K562 (cell line): Measurements from ENCODE around the gene RTBDN. TPM values are rescaled to one million over a fixed set of nuclear protein-coding genes. Genes with fewer than 3 reads are reported as not detected.

Experiments
- CHD2 ChIP-seq: IDR thresholded peaks from 2 replicates; pipeline ENCODE4 v1.6.1; 2011; ENCODE audit warnings: low read depth, low read length
- E2F3 ChIP-seq: fragments of 250-450 bp; sonication (Bioruptor Pico); IDR thresholded peaks from 2 replicates; pipeline ENCODE4 v1.4.0; 2020; ENCODE audit warnings: mild to moderate bottlenecking
- E2F5 ChIP-seq: sonication (generic); formaldehyde crosslinking; IDR thresholded peaks from 2 replicates; pipeline ENCODE4 v1.8.0; 2022; ENCODE audit warnings: mild to moderate bottlenecking, missing genetic modification reagents
- EGR1 ChIP-seq: fragments of 450-650 bp; conservative IDR thresholded peaks from 2 replicates; pipeline ENCODE4 v1.6.1; 2017; ENCODE audit warnings: mild to moderate bottlenecking
- IRF1 ChIP-seq: sonication (generic); formaldehyde crosslinking; IDR thresholded peaks from 2 replicates; pipeline ENCODE4 v1.8.0; 2022; ENCODE audit warnings: missing genetic modification reagents, mild to moderate bottlenecking, borderline replicate concordance
- MEF2A ChIP-seq: IDR thresholded peaks from 2 replicates; pipeline ENCODE4 v1.6.1; 2011; ENCODE audit warnings: low read depth, mild to moderate bottlenecking, low read length, moderate library complexity; ENCODE audit not compliant: control insufficient read depth
- MTA3 ChIP-seq: fragments of 450-650 bp; formaldehyde crosslinking; IDR thresholded peaks from 2 replicates; pipeline ENCODE4 v1.6.1; 2017; ENCODE audit warnings: mild to moderate bottlenecking, borderline replicate concordance
- NKRF ChIP-seq: fragments of 450-650 bp; IDR thresholded peaks from 2 replicates; pipeline ENCODE4 v1.6.1; 2016; ENCODE audit warnings: borderline replicate concordance
- PCBP1 ChIP-seq: fragments of 200-400 bp; formaldehyde crosslinking; IDR thresholded peaks from 2 replicates; pipeline ENCODE4 v1.6.1; 2018; ENCODE audit warnings: mild to moderate bottlenecking, low read depth, low read length; ENCODE audit not compliant: poor library complexity, severe bottlenecking
- PPARD ChIP-seq: fragments of 250-450 bp; sonication (Bioruptor Pico); IDR thresholded peaks from 2 replicates; pipeline ENCODE4 v1.8.0; 2022; ENCODE audit warnings: inconsistent platforms, mild to moderate bottlenecking, moderate library complexity
- PYGO2 ChIP-seq: fragments of 450-650 bp; IDR thresholded peaks from 2 replicates; pipeline ENCODE4 v1.6.1; 2016; ENCODE audit warnings: mild to moderate bottlenecking, missing genetic modification characterization, moderate library complexity, missing compliant biosample characterization
- RBBP5 ChIP-seq: fragments of 200-600 bp; sonication (generic); IDR thresholded peaks from 2 replicates; pipeline ENCODE4 v1.6.1; 2012; ENCODE audit warnings: borderline replicate concordance, mild to moderate bottlenecking, low read length, control low read depth, inconsistent platforms; ENCODE audit not compliant: insufficient read depth, poor library complexity, severe bottlenecking
- RUNX1 ChIP-seq: sonication (generic); IDR thresholded peaks from 2 replicates; pipeline ENCODE4 v1.6.1; 2016; ENCODE audit warnings: antibody characterized with exemption, low read depth
- THAP12 ChIP-seq: fragments of 250-450 bp; sonication (Bioruptor Pico); IDR thresholded peaks from 2 replicates; pipeline ENCODE4 v1.9.0; 2021; ENCODE audit warnings: mild to moderate bottlenecking, inconsistent platforms
- U2AF1 ChIP-seq: fragments of 200-400 bp; formaldehyde crosslinking; optimal IDR thresholded peaks from 2 replicates; pipeline ENCODE3; 2017; ENCODE audit warnings: mild to moderate bottlenecking, low read depth, low read length, moderate library complexity
- YBX1 ChIP-seq: fragments of 450-650 bp; IDR thresholded peaks from 2 replicates; pipeline ENCODE4 v1.7.1; 2016; ENCODE audit warnings: mild to moderate bottlenecking
- ZNF124 ChIP-seq: sonication (generic); formaldehyde crosslinking; IDR thresholded peaks from 2 replicates; pipeline ENCODE4 v1.8.1; 2022; ENCODE audit warnings: missing genetic modification reagents
- ZNF217 ChIP-seq: sonication (generic); formaldehyde crosslinking; IDR thresholded peaks from 2 replicates; pipeline ENCODE4 v1.8.0; 2022; ENCODE audit warnings: mild to moderate bottlenecking, missing genetic modification reagents
- ZNF24 ChIP-seq: fragments of 450-650 bp; IDR thresholded peaks from 2 replicates; pipeline ENCODE4 v1.6.1; 2016
- polyA plus RNA-seq, 8 experiments: library from polyadenylated mRNA; depleted of rRNA in 4 of 8; stranded (reverse) in 5 of 8; unstranded in 3 of 8; fragments of >200 nt; fragmentation: Nextera tagmentation in 2 of 8; fragmentation: Illumina TruSeq in 1 of 8; extraction: Ambion mirVana in 2 of 8; extraction: Trizol in 1 of 8; gene quantifications; 2 replicates each; pipeline versions ENCODE4 v1.2.1 to v1.2.3, GENCODE V29; 2011 to 2014; ENCODE audit warnings: inconsistent platforms in 1 of 8, missing spikeins in 1 of 8
- total RNA-seq, 7 experiments: library from RNA; depleted of rRNA in 6 of 7; stranded (reverse); fragments of >200 nt in 6 of 7; fragmentation: Illumina TruSeq in 2 of 7; extraction: Trizol in 2 of 7; gene quantifications; 2 replicates each; pipeline versions ENCODE4 v1.2.1 to v1.2.3, GENCODE V29; 2011 to 2021; ENCODE audit warnings: low replicate concordance in 1 of 7

Gene RTBDN
- total and polyA plus RNA-seq, 9 of the 15 experiments (the other 6 are each of a cell fraction or from before 2014, with no cell fraction given), result 0.20 to 2.3 (median 0.72) TPM; not detected in 1

- no peak for TF ChIP-seq E2F5 (CRISPR knock-in tag)
- TF ChIP-seq NKRF, result peak; percentile 75
- no peak for TF ChIP-seq IRF1
- 0 out of 2 replicates have a peak, but pooled peaks have one; percentile 11 for TF ChIP-seq PYGO2
- no peak for TF ChIP-seq EGR1
- no peak for TF ChIP-seq YBX1
- TF ChIP-seq ZNF124 (CRISPR knock-in tag), result no peak
- no peak for TF ChIP-seq THAP12 (CRISPR knock-in tag)
- TF ChIP-seq CHD2, result no peak
- TF ChIP-seq ZNF24, result no peak
- no peak for TF ChIP-seq PPARD
- 0 out of 2 replicates have a peak, but pooled peaks have one; percentile 77 for TF ChIP-seq RUNX1
- no peak for TF ChIP-seq MEF2A
- TF ChIP-seq ZNF217 (CRISPR knock-in tag), result no peak
- no peak for TF ChIP-seq E2F3 (CRISPR knock-in tag)
- no peak for TF ChIP-seq U2AF1
- no peak for TF ChIP-seq RBBP5
- peak; percentile 67; the same call in 1 of the 2 replicates for TF ChIP-seq MTA3
- no peak for TF ChIP-seq PCBP1
Measured at GRCh38 chr19:12784394-12784870, 49.9 kb downstream of the RTBDN start (continued).
